GM21423 (cell line): Measurements from ENCODE around the gene EPN3.

Experiments used
- ATAC-seq: cut with Tn5 transposase; IDR thresholded peaks from one replicate; pipeline ENCODE4 v1.9.1; 2021; ENCODE audit warnings: mild to moderate bottlenecking, moderate library complexity; ENCODE audit not compliant: unreplicated experiment

EPN3 gene

GRCh38 chr17:50585891-50586290 is 53.4 kb downstream of the EPN3 start:
- ATAC-seq: no peak

- no peak for ATAC-seq
These were observed 54.1 kb downstream of the EPN3 start for GRCh38 chr17:50586421-50587247.

- no peak for ATAC-seq
These were observed 55.0 kb downstream of the EPN3 start for GRCh38 chr17:50587571-50587970.

GRCh38 chr17:50588391-50589049 is 56.0 kb downstream of the EPN3 start:
- no peak for ATAC-seq

GRCh38 chr17:50589095-50589705 is 56.7 kb downstream of the EPN3 start:
- ATAC-seq: no peak

- ATAC-seq: no peak
These were observed 58.6 kb downstream of the EPN3 start for GRCh38 chr17:50590946-50591737.

GRCh38 chr17:50593321-50593720 is 60.8 kb downstream of the EPN3 start:
- no peak for ATAC-seq
